Stimulated activated CD4-positive, alpha-beta T cell treated with anti-CD3 and anti-CD28 coated beads, Interleukin-1b, Interleukin-23, amount 100 ng/mL, for 24 hours (primary cell): ENCODE results near the gene OR2L8.

ENCODE experiments used
- DNase-seq, 4 experiments: peaks; one replicate each; pipeline ENCODE4 v3.0.0-alpha.2; 2020; ENCODE audit warnings: low read depth in 4 of 4, low spot score in 1 of 4

OR2L8 gene

GRCh38 chr1:247948558-247948957 lies at the start of gene OR2L8:
OR2L8 (plus strand) TSS chr1:247948858; CDS start chr1:247948858, 0 bp downstream.
- no peak for DNase-seq

- DNase-seq = no peak
Observed at GRCh38 chr1:247904122-247904521, 44.5 kb upstream of the OR2L8 start.

GRCh38 chr1:247905181-247905580 lies 43.5 kb upstream of the OR2L8 start:
- no peak for DNase-seq

- DNase-seq = peak in 1 of 4 experiments; percentile 2
Observed at GRCh38 chr1:247905910-247906503, 42.7 kb upstream of the OR2L8 start.

- no peak for DNase-seq
Observed at GRCh38 chr1:247906504-247907047, 42.1 kb upstream of the OR2L8 start.

- no peak for DNase-seq
Observed at GRCh38 chr1:247908766-247909165, 39.9 kb upstream of the OR2L8 start.

GRCh38 chr1:247913786-247914185 lies 34.9 kb upstream of the OR2L8 start:
- DNase-seq = no peak

GRCh38 chr1:247914941-247915662 lies 33.6 kb upstream of the OR2L8 start:
- no peak for DNase-seq

GRCh38 chr1:247919952-247920351 lies 28.7 kb upstream of the OR2L8 start, which contains the start of gene OR2T8:
OR2T8 (plus strand) TSS chr1:247920252; CDS start chr1:247921018, 766 bp downstream.
- DNase-seq = no peak

- DNase-seq = no peak
Observed at GRCh38 chr1:247923941-247924340, 24.7 kb upstream of the OR2L8 start.

GRCh38 chr1:247924868-247925267 lies 23.8 kb upstream of the OR2L8 start, which contains the start of gene OR2AJ1:
OR2AJ1 (plus strand) TSS chr1:247924889; CDS start chr1:247933769, 8,880 bp downstream.
- DNase-seq = no peak

- no peak for DNase-seq
Observed at GRCh38 chr1:247933989-247934388, 14.7 kb upstream of the OR2L8 start.

- no peak for DNase-seq
Observed at GRCh38 chr1:247935781-247936180, 12.9 kb upstream of the OR2L8 start.

- DNase-seq = no peak
Observed at GRCh38 chr1:247936415-247936814, 12.2 kb upstream of the OR2L8 start.

- peak; percentile 24 to 91 (median 88) for DNase-seq
Observed at GRCh38 chr1:247936965-247937734, 11.5 kb upstream of the OR2L8 start.

- DNase-seq = no peak
Observed at GRCh38 chr1:247942624-247943023, 6.0 kb upstream of the OR2L8 start.

GRCh38 chr1:247953408-247953807 lies 4.8 kb downstream of the OR2L8 start:
- no peak for DNase-seq

- DNase-seq = no peak
Observed at GRCh38 chr1:247961791-247962190, 13.1 kb downstream of the OR2L8 start.

GRCh38 chr1:247962911-247963588 lies 14.4 kb downstream of the OR2L8 start:
- no peak for DNase-seq

GRCh38 chr1:247964933-247965332 lies 16.3 kb downstream of the OR2L8 start, which contains the start of gene OR2AK2:
OR2AK2 (plus strand) TSS chr1:247965233; CDS start chr1:247965377, 144 bp downstream.
- no peak for DNase-seq
